Sigmoid colon (tissue), 4 donors: ENCODE data around the gene OXT.

Experiments
- EP300 ChIP-seq, 4 donors: sonication (generic); formaldehyde crosslinking; IDR thresholded peaks; one replicate each; pipeline ENCODE4 v1.6.1; 2017; ENCODE audit warnings: antibody characterized with exemption in 4 of 4
- POLR2A ChIP-seq, 2 donors: fragments of 450-650 bp; IDR thresholded peaks; one replicate each; pipeline ENCODE4 v1.6.1; 2016; ENCODE audit warnings: antibody characterized with exemption in 2 of 2, mild to moderate bottlenecking in 2 of 2, moderate library complexity in 2 of 2
- POLR2AphosphoS5 ChIP-seq, 4 donors: sonication (generic); formaldehyde crosslinking; IDR thresholded peaks; one replicate each; pipeline ENCODE4 v1.6.1; 2017; ENCODE audit warnings: antibody characterized with exemption in 4 of 4
- TF ChIP-seq, protein P1 (sequence below), 4 experiments: fragments of 450-650 bp in 3 of 4; fragments of 200-600 bp in 1 of 4; IDR thresholded peaks; one replicate each; pipeline ENCODE4 v1.5.1; 2016 to 2019; ENCODE audit warnings: antibody characterized with exemption in 4 of 4, mild to moderate bottlenecking in 3 of 4, moderate library complexity in 2 of 4

DNA sequence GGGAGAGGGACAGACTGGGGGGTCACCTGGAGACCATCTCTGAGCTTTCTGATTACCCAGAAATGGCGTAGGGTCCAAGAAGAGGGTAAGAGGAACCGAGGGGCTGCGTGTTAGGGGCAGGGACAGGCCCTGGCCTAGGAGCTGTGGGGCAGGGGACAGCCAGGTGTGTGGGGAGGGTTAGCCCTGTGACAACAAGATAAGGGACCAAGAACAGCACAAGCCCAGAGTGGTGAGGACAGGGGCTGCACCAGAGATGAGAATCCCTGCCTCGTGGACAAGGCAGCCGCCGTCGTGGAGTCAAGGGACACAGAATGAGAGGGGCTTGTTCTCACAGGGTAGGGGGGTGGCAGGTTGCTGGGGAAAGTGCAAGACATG, 13.6 kb downstream of the OXT start:
- TF ChIP-seq, protein P1, sequence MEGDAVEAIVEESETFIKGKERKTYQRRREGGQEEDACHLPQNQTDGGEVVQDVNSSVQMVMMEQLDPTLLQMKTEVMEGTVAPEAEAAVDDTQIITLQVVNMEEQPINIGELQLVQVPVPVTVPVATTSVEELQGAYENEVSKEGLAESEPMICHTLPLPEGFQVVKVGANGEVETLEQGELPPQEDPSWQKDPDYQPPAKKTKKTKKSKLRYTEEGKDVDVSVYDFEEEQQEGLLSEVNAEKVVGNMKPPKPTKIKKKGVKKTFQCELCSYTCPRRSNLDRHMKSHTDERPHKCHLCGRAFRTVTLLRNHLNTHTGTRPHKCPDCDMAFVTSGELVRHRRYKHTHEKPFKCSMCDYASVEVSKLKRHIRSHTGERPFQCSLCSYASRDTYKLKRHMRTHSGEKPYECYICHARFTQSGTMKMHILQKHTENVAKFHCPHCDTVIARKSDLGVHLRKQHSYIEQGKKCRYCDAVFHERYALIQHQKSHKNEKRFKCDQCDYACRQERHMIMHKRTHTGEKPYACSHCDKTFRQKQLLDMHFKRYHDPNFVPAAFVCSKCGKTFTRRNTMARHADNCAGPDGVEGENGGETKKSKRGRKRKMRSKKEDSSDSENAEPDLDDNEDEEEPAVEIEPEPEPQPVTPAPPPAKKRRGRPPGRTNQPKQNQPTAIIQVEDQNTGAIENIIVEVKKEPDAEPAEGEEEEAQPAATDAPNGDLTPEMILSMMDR (IDR thresholded peaks at IDR 0.05) = no peak
- TF ChIP-seq POLR2A (IDR thresholded peaks at IDR 0.05) (no peak), POLR2AphosphoS5 (IDR thresholded peaks at IDR 0.05) (no peak), EP300 (IDR thresholded peaks at IDR 0.05) (no peak)
